Left ventricle myocardium superior (tissue), 1 donor: ENCODE measurements around the gene CISTR. TPM values are rescaled to one million over a fixed set of nuclear protein-coding genes. Genes with fewer than 3 reads are reported as not detected.
"Not testable (repeated sequence)": the region's sequence is repeated elsewhere in the genome, so short reads cannot be mapped to it uniquely, and the experiment has no call there.

Experiments used
- ATAC-seq: fragments of 200-7000 bp; cut with Tn5 transposase; one replicate; pipeline ENCODE4 v1.9.1; 2020; ENCODE audit warnings: mild to moderate bottlenecking, moderate library complexity
- DNase-seq: peaks from one replicate; pipeline ENCODE4 v3.0.0-alpha.2; 2020
- intact Hi-C: fragments of 100-400 bp; cut with micrococcal nuclease; formaldehyde crosslinking; loops from one replicate; pipeline ENCODE4 v1.11.0; 2022
- total RNA-seq: library from RNA; stranded (reverse); fragmentation: NEBNext Ultra II Directional; extraction: Animal tissue kit (Norgen Biotek cat#: 25700); gene quantifications from one replicate; pipeline ENCODE4 v1.2.1, GENCODE V29; 2021
- donor health status: DM: no; HTN: yes; CAD: no; lungs with severe emphysema.

The CISTR gene
- total RNA-seq, 1 donor from 2014 or later, result 2.4 TPM

DNA sequence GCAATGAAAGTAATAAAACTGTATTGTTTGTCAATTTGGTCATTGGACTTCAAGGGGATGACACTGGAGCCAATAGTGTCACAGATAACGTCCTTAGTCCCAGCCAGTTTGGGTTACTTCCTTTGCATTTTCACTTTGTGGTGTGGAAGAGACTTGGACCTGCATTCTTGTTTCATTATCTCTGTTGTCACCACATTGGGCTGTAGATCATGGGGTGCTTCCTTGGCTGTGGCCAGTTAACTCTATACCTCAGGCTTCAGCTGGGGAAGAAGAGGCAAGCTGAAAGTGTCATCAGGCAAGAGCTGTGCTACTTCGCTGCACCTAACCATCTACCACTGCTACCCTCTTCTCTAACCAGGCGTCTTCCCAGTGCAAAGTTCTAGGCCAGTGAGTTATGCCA lies 15.1 kb upstream of the CISTR start:
- ATAC-seq (no peak), DNase-seq (no peak)
- intact Hi-C loops, result no loop called here

DNA sequence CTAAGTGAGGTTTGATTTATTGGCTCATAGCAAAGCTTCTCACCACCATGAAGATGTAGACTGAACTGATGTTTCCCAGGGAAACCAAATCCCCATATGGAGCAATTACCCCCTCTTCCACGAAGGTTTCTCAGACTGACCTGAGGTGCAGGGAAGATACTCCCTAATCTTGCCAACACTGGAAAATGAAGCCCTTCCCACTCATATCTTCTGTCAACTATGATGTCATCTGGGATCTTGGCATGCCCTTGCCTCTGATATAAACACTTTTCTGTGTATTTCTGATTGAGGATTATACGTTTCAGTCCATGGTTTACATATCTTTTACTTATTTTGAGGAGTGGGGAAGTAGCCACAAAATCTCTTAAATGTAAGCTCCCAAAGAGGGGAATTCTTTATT lies 14.1 kb upstream of the CISTR start:
- intact Hi-C loops, result no loop called here
- DNase-seq (no peak), ATAC-seq (no peak)

DNA sequence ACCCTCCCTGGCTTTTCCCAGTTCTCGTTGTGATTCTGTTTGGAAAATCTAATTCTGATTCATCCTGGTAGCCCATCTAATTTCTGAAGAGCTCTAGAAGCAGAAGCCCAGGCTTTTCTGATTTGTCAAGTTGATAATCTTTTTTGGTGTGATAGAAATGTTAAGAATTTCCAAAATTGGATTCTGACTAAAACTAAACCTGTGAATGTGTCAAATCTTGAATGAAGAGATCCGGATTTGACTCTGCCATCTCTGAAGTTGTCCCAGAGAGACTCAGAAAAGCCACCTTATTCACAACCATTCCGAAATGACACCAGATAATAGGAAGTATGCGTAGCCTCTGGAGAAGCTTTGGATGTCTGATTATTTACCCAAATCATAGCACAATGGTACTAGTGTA lies 12.8 kb upstream of the CISTR start:
- no peak for DNase-seq
- ATAC-seq, result no peak
- intact Hi-C loops, result no loop called here

DNA sequence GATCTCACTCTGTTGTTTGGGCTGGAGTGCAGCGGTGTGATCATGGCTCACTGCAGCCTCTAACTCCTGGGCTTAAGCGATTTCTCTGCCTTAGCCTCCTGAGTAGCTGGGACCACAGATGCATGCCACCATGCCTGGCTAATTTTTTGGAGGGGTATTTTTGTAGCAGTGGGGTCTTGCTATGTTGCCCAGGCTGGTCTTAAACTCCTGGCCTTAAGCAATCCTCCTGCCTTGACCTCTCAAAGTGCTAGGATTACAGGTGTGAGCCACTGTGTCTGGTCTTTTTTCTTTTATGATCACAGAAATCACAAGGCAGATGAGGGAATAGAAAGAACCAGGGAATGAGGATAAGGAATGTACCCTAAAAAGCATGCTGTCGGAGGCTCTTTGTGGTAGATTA lies 11.0 kb upstream of the CISTR start:
- DNase-seq, intact Hi-C loops, ATAC-seq: not testable (repeated sequence)

DNA sequence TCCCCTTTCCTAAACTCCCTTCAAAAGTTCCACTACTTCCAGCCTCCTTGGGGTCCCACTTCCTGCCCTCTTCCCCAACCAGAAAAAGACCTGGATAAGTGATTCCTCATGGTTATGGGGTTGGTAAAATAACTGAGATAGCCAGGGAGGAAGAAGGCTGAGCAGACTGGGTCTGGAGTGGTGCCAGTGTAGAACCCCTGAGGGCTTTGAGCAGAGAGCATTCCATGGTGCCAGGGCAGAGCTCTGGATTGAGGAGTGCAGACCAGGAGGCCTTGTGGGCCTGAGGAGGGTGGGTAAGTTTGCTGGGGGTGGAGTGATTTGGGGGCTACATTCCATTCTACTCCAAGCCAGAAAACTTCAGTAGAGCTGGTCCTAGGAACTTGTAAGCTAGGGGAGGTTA lies 9.5 kb upstream of the CISTR start:
- intact Hi-C loops, result no loop called here
- DNase-seq (no peak), ATAC-seq (no peak)

DNA sequence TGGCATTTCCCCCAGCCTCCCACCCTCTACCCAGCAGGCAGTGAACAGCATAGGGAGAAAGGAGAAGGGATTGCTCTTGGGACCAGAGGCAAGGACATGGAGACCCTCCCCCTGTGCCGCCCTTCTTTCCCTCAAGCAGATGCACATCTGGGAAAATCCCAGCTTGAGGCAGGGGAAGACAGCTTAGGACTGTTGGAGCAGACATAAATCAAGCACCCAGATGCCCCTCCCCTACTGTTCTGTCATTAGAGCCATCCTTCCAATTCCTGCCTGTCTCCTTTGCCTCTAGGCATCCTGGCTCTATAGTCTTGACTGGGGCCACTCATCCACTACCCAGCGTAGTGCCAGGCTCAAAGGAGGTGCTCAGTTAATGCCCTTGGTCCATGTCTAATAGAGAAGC lies 7.5 kb upstream of the CISTR start:
- intact Hi-C loops, result no loop called here
- no peak for DNase-seq
- ATAC-seq, result no peak

DNA sequence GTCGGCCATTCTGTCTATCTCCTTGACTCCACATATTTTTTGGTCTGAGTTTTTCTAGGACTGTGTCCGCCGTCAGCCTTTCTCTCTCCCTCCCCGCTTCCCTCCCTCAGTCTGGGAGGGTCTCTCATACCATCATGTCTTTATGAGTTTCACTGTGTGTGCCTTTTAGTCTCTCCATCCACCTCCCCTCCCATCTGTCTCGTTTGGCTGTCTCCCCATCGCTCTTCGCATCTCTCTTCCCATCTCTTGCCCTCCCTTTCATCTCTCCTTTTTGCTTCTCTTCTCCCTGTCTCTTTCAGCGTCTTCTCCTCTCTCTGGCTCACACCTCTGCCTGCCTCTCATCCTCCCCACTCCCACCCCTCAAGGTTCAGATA lies 6.9 kb upstream of the CISTR start:
- intact Hi-C loops, result no loop called here
- ATAC-seq (no peak), DNase-seq (no peak)

DNA sequence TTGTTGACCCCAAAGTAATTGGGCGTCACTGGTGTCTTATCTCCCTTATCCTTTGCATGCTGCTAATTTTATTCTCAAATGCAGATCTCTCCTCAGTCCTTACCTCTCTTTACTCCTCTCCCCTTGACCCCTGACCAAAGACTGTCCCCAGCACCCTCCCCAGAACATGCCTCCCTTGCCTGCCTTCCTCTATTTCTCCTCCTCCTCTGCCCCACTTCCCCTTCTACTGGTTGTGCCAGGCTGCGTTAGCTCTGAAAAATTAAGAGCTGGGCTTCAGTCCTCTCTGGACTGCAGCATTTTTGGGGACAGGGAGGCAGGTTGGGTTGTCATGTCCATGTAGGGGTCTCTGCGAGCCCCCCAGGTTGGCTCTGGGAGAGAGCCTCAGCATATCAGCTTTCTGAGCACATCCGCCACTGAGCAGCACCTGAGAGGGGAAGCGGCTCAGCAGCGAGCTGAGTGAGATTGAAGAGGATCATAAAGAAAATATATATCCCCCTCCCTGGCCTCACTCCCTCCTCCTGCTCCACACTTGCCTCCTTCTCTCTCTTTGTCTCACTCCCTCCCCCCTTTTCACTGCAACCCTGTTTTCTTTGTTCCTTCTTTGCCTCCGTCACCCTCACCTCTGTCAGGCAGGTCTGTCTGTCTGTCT lies 6.4 kb upstream of the CISTR start:
- no peak for ATAC-seq
- intact Hi-C loops, result no loop called here
- no peak for DNase-seq

DNA sequence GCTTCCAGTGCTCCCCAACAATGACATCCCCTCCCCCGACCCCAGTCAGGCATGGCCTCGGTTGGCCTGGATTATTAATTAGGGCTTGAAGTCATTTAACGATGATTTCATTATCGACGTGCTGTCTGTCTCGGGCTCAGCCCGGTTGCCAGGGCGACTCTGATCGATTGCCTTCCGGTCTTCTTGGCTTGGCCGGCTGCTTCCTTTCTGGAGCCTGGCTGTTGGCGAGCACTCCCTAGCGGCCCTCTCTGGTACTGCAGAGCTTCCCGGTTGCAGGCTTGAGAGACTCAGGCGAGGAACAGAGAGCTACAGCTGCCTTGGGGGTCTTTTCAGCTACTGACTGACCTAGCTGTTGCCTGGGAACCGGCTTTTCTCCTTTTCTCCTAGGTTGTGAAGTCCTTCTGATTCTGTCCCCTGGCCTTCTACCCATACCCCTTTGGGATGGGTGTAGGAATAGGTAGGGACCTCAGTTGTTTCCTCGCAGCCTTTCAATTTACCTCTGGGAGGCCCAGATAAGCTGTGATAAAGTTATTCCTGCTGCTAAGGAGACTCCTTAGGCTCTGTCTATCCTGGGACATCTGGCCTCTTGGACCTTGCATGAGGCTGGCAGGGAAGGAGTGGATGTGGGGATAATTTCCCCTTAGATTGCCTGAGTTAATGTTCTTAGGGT lies 5.5 kb upstream of the CISTR start:
- intact Hi-C loops, result no loop called here
- ATAC-seq (peak; percentile 48), DNase-seq (peak; percentile 86)

DNA sequence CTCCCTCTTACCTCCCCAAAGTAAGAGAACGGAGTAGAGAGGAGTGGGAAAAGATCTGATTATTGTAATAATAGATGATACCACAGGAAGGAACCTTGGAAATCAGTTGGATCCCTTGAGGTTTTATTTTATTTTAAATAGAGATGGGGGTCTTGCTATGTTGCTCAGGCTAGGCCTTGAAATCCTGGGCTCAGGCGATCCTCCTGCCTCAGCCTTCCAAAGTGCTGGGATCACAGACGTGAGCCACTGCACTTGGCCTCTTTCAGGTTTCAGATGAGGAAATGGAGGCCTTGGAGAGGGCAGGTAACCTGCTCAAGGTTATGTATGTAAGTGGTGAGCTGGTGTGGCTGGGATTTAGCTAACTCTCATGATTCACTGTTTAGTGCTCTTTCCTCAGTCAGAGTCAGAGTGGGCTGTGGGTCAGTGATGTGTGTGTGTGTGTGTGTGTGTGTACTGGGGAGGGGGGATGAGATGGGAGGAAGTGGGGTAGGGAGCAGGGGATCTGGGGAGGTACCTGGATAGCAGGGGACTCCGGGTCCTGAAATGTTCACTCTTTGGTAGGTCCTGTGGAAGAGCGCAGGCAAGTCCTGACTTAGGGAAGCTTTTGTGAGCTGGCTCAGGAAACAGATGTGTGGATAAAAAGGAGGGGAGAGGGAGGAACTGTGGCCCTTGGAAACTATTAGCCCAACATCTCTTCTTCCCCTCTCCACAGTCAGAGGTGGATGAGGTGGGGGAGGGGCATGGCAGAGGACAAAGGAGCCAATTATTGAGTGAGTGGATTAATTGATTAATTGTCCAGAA lies 4.7 kb upstream of the CISTR start:
- DNase-seq (no peak), ATAC-seq (no peak)
- intact Hi-C loops, result no loop called here

DNA sequence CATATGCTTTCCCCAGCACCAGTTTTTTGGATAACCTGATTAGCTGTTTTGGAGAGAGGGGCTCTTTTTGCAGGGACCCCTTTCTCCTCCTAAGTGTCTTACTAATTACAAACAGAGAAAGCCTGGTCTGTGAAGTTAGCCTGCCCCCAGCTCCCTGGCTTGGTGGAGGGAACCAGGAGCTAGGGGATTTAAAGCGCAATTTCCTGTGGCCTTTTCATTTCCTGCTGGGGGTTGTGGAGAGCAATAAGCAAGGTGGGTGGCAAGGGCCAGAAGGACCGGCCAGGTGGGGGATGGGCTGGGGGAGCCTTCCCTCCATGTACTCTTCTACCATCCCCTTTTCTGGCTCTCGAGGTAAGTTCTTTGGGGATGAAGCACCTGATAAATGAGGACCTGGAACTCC lies 4.1 kb upstream of the CISTR start:
- DNase-seq, result no peak
- no peak for ATAC-seq
- intact Hi-C loops, result no loop called here

DNA sequence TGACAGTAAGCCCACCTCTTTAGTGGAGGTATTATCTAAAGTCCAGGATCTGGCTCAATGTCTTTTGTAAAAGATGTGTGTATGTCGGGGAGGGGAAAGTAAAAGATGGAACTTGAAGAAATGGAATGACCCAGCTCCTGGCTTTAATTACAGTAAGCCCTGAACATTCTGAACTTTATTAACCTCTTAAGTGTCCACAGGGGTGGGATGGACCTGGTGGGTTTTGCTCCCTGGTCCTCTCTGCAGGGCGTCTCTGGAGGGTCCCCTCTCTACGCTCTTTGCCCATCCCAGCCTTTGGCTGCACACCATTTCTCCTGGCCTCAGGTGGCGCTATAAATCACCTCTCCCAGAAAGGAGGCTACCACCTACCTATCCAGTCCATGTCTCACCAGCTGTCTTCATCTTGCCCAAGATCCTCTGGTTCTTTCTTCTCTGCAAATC lies 3.7 kb upstream of the CISTR start:
- DNase-seq, result no peak
- intact Hi-C loops, result no loop called here
- no peak for ATAC-seq

DNA sequence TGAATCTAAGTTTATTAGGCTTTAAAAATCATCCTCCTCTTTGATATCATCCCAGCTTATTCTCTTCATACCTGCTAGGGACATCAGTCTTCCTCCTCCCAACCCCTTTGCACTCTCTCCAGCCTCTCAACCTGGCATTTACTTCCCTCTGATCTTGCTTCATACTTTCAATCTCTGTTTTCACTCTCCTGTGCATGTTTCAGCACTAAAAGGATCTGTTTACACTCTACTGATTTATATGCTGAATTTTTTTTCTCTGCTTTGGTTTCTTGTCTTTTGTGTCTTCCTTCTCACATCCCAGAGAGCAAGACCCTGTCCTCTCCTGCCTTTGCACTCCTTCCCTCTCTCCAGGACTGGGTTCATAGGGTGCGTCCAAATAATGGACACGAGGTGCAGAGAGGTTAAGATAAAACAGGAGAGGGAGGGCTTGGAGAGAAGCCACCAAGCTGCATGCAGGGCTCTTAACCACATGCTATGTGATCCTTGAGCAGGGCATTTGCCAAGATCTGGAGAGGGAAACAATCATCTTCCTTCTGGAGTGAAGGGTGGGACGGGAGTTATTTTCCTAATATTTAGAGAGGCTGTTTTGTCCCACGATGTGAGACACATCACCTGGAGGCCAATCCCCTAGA lies 3.0 kb upstream of the CISTR start:
- ATAC-seq (peak; percentile 20), DNase-seq (no peak)
- intact Hi-C loops, result no loop called here

DNA sequence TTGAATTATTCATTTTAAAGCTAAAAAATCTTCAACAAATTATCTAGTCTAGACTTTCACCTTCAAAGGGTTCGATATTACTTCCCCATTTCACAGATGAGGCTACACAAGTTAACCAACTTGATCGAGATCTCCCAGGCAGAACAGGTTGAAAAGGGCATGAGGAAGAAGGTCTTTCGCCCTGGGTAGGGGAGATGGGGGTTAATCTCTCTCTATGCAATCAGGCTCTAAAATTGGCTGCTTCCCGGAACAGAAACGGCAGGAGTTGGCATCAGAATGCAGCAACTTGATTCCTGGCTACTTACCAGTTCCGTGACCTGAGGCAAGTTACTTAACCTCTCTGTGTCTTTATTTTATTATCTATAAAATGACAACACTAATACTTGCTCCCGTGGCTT lies 2.4 kb upstream of the CISTR start:
- DNase-seq, result no peak
- intact Hi-C loops, result no loop called here
- no peak for ATAC-seq

DNA sequence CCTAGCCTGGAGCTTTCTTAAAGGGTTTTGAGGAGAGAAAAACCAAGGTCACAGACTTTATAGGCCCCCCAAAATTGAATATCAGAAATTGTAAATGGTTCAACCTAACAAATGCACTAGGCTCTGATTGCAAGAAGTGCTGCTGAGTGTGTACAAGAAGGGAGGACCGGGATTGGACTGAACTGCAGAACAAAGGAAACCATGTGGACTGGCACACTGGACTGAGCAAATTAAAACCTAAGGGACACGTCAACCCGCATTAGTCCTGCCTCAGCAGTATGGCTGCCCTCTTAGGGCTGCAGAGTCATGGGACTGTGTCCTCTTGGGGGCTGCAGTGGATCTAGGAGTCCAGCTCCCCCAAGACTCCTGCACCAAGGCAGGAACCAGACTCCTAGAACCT lies 842 bp upstream of the CISTR start:
- ATAC-seq (no peak), DNase-seq (no peak)
- intact Hi-C loops, result no loop called here

DNA sequence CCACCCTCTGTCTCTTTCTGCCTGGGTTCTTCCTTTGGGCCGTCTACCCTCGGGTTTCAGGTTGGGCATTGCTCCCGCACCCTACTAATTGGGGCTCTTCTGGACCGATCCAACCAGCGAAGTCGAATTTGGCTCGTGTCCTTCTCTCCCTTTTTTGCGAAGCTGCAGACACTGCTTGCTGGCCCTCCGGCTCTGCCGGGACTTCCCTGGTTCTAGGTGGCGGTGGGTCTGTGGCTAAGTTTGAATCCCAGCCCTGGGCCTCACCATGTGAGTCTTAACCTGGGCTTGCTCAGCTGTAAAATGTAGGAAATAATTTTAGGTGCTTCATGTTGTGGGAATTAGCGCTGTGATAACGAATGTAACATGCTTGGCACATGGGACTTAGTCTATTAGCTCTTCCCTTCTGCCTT lies 418 bp upstream of the CISTR start:
- peak; percentile 3 for ATAC-seq
- no peak for DNase-seq
- intact Hi-C loops, result no loop called here

DNA sequence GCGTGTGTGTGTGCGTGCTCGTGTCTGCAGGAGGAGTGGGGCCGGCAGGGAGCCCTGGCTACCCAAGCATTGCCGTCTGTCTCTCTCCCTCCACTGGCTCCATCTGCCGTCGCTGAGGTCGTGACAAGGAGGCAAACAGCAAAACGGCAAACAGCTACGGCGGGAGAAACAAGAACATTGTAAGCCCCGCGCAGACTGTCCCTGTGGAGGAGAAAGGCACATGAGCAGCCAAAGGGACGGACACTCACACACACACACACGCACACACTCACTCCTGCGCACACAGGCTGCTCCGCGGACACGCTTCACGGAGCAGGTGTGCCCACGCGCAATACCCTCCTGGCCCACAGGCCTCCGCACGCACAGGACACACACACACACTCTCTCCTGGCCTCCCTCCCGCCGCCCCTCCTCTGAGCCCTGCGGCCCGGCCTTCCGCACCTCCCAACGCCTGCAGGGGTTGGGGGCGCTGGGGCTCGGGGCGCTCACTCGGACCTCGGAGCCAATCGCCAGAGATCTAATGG lies 905 bp downstream of the CISTR start:
- intact Hi-C loops, result no loop called here
- ATAC-seq, result peak; percentile 31
- peak; percentile 55 for DNase-seq

DNA sequence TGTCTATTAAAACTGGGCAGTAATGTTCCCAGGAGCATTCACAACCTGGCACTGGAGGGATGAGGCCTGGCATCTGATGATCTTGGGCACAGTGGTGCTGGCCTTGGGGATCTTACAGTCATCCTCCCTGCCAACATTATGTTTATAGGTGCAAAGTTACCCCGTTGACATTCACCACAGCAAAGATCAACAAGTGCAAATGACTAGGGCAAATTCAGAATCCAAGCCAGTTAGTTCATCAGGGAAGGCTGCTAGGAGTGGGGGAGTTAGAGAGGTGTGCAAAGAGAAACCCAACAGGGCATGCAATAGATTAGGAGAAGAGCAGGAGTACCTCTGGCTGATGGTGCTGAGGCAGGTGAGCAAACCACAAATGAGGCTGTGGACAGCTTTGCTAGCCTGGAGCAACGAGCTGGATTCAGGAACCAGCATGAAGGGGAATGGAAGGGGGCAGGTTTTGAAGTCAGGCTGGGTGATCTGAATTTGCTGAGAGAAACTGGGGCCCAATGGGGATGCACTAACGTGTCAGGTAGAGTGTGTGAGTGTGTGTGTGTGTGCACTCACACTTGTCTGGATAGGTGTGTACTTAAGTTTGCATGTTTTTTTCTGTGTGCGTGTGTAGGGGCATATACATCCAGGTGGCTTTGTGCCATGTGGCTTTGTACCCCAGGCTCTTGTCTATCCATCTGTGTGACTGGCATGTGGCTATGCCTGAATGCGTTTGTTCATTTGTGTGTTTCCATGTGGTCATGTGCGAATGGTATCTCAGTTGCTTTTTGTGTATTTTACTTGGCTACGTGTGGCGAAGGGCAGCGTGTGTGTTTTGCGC lies 1.6 kb downstream of the CISTR start:
- intact Hi-C loops, result no loop called here
- DNase-seq (no peak), ATAC-seq (no peak)
